Measurements from ENCODE around the gene MDP1. TPM values are rescaled to one million over a fixed set of nuclear protein-coding genes. Genes with fewer than 3 reads are reported as not detected.

MDP1 gene
- total and polyA plus RNA-seq, 2 experiments from 2014 or later = 39.3 to 70.5 TPM

DNA sequence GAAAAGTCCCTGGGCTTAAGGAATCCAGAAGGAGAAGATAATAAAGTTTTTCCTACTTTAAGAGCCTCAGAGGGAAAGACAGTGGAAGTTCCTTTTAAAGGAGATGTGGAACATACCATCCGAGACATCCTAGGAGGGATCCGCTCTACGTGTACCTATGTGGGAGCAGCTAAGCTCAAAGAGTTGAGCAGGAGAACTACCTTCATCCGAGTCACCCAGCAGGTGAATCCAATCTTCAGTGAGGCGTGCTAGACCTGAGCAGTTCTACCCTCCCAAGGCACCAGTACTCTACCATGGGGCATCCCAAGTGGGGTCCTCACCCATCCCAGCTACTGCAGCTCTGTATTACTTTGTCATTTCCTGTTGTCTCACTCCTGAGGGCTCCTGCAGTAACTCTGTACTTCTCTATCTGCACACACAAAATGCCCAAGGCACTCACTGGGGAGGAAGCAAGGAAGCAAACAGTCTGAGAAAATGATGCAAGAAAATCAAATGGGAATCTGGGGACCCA, 22.7 kb upstream of the MDP1 start:
- Histone ChIP-seq H3K27ac (no peak overlapping the region), H3K27me3 (no peaks in the 10 kb centered on the region), H3K4me1 (ENCODE audit: low read depth) (peaks cover 2% of the 10 kb centered on the region), H3K4me3 (no peak overlapping the region), H3K36me3 (peaks cover 23% of the 10 kb centered on the region), H3K9me3 (ENCODE audit: low read depth) (no peaks in the 10 kb centered on the region)
- TF ChIP-seq, protein P1, sequence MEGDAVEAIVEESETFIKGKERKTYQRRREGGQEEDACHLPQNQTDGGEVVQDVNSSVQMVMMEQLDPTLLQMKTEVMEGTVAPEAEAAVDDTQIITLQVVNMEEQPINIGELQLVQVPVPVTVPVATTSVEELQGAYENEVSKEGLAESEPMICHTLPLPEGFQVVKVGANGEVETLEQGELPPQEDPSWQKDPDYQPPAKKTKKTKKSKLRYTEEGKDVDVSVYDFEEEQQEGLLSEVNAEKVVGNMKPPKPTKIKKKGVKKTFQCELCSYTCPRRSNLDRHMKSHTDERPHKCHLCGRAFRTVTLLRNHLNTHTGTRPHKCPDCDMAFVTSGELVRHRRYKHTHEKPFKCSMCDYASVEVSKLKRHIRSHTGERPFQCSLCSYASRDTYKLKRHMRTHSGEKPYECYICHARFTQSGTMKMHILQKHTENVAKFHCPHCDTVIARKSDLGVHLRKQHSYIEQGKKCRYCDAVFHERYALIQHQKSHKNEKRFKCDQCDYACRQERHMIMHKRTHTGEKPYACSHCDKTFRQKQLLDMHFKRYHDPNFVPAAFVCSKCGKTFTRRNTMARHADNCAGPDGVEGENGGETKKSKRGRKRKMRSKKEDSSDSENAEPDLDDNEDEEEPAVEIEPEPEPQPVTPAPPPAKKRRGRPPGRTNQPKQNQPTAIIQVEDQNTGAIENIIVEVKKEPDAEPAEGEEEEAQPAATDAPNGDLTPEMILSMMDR (IDR thresholded peaks at IDR 0.05; ENCODE audit: low read depth, low read length) = no peak
- no peak for DNase-seq (ENCODE audit: low read depth in 1 of 2, low spot score in 1 of 2)

DNA sequence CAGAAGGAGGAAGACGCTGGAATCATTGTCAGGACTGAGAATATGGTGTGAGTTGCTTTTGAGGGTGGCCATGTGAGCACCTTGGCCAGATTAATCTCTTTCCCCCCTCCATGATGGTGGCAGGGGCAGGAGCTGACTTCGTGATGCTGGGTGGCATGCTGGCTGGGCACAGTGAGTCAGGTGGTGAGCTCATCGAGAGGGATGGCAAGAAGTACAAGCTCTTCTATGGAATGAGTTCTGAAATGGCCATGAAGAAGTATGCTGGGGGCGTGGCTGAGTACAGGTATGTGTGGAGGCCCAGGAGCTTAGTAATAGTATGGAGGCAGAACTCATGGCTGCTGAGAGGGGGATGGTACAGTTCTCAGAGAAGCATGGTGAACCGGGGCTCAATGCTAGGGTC, 22.3 kb upstream of the MDP1 start:
- H3K4me3 ChIP-seq = no peak overlapping the region
- no peaks in the 10 kb centered on the region for H3K9me3 ChIP-seq (ENCODE audit: low read depth)
- H3K27ac ChIP-seq = no peak overlapping the region
- TF ChIP-seq, protein P1 (IDR thresholded peaks at IDR 0.05; ENCODE audit: low read depth, low read length) = no peak
- H3K27me3 ChIP-seq = no peaks in the 10 kb centered on the region
- H3K36me3 ChIP-seq = peaks cover 23% of the 10 kb centered on the region
- peaks cover 6% of the 10 kb centered on the region for H3K4me1 ChIP-seq (ENCODE audit: low read depth)
- no peak for DNase-seq (ENCODE audit: low read depth in 1 of 2, low spot score in 1 of 2)

DNA sequence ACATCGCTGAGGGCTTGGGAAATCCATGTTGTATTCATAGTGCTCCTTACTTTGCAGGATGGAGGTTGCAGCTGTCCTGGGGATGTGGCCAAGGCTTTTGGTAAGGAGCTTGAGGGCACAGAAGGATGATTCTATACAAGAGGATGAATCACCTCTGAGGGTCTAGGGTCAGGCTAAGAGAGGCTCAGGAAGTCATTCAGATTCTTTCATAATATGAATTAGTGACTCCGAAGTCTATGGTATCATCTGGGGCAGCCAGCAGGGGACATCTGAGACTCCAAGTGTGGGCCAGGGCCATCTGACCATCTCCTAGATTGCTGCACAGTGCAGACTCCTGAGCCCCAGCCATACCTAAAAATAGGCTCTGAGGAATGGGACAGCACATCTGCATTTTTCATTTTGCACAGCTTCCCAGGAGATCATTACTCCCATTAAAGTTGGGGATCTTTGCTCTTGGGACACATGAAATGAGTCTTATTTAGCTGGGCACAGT, 21.6 kb upstream of the MDP1 start:
- TF ChIP-seq, protein P1 (IDR thresholded peaks at IDR 0.05; ENCODE audit: low read depth, low read length) = no peak
- DNase-seq (ENCODE audit: low read depth in 1 of 2, low spot score in 1 of 2) = no peak
- peaks cover 23% of the 10 kb centered on the region for H3K36me3 ChIP-seq

DNA sequence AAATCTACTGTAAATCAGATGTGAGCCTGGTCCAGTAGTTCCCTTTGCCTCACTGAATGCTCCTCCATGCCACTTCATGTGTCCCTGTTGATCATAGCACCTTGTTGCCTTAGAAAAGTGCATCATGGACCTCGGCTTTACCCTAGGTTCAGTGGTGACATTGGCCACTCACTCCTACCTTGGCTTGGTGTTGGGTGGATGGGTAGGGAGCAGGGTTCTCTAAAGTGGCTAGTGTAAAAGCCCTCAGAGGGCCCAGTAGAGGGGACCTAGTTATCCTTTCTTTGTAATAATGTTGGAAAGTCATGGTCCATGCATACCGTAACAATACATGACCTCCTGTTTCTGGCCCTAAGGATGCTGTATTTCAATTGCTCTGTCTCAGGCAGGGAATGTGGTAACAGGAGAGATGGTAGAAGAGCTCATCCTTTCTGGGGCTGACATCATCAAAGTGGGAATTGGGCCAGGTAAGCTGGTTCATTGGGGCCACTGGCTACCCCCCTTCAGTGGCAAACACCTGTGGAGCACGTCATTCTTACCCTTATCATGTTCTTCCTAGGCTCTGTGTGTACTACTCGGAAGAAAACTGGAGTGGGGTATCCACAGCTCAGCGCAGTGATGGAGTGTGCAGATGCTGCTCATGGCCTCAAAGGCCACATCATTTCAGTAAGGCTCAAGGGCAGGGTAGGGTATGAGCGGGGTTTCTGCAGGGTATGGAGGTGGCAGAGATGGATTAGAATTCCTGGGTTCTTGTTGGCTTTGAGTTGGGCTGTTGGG, 21.0 kb upstream of the MDP1 start:
- Histone ChIP-seq H3K36me3 (peaks cover 23% of the 10 kb centered on the region), H3K9me3 (ENCODE audit: low read depth) (no peaks in the 10 kb centered on the region), H3K27ac (no peak overlapping the region), H3K27me3 (no peaks in the 10 kb centered on the region), H3K4me3 (no peak overlapping the region), H3K4me1 (ENCODE audit: low read depth) (peaks cover 7% of the 10 kb centered on the region)
- TF ChIP-seq, protein P1 (IDR thresholded peaks at IDR 0.05; ENCODE audit: low read depth, low read length) = no peak
- DNase-seq (ENCODE audit: low read depth in 1 of 2, low spot score in 1 of 2) = no peak

More for the DNA sequence above, 21.6 kb upstream of the MDP1 start:
- no peak overlapping the region for H3K27ac ChIP-seq
- H3K27me3 ChIP-seq = no peaks in the 10 kb centered on the region
- H3K4me1 ChIP-seq (ENCODE audit: low read depth) = peaks cover 7% of the 10 kb centered on the region
- no peaks in the 10 kb centered on the region for H3K9me3 ChIP-seq (ENCODE audit: low read depth)
- H3K4me3 ChIP-seq = no peak overlapping the region

DNA sequence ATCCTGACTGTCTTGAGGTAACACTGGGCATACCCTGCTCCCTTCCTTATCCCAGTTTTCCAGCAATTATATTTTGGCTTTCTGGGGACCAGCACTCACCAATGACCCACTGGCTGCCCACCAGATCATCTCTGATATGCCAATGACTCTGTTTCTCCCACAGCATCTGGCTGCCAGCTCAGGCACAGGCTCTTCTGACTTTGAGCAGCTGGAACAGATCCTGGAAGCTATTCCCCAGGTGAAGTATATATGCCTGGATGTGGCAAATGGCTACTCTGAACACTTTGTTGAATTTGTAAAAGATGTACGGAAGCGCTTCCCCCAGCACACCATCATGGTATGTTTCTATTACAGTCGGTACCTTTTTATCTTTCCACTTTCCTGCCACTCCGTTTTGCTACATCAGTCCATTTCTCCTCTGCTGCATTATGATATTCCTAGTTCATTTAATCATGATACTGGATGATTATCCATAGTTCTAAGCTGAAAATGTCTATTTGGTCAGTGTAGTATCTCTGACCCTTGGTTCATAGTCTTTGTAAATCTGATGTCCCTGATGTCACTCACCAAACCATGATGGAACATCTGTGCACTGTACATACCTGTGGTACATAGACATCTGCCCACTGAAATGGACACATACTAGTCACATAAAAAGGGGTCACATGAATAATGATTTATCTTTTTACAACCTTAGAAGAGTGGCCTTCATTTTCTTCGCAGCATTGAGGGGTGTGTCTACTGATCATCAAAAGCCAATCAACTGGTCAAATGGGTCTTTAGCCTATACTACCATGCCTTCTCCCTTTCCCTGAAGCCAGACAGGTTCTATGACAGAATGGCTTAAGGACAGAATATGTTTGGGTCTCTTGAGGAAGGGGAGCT, 20.2 kb upstream of the MDP1 start:
- TF ChIP-seq, protein P1 (IDR thresholded peaks at IDR 0.05; ENCODE audit: low read depth, low read length) = no peak
- no peak for DNase-seq (ENCODE audit: low read depth in 1 of 2, low spot score in 1 of 2)
- peaks cover 7% of the 10 kb centered on the region for H3K4me1 ChIP-seq (ENCODE audit: low read depth)
- no peaks in the 10 kb centered on the region for H3K9me3 ChIP-seq (ENCODE audit: low read depth)
- no peaks in the 10 kb centered on the region for H3K27me3 ChIP-seq
- H3K36me3 ChIP-seq = peaks cover 23% of the 10 kb centered on the region
- H3K27ac ChIP-seq = no peak overlapping the region
- no peak overlapping the region for H3K4me3 ChIP-seq

All from cardiac muscle cell (in vitro differentiated cells and primary cell).